Spleen (tissue), 7 donors: ENCODE results near the gene EFCAB13.

Experiments
- CTCF ChIP-seq, 11 experiments: fragments of 200-600 bp in 7 of 11; fragments of 450-650 bp in 4 of 11; sonication (generic) in 4 of 11; IDR thresholded peaks in 8 of 11; conservative IDR thresholded peaks in 3 of 11; 1 replicate in 7 of 11; 2 replicates in 4 of 11; pipeline versions ENCODE4 v1.4.0 to v1.8.0; 2016 to 2021; ENCODE audit warnings: antibody characterized with exemption in 11 of 11, inconsistent platforms in 4 of 11, mild to moderate bottlenecking in 1 of 11
- POLR2A ChIP-seq, 3 donors: fragments of 450-650 bp; IDR thresholded peaks; one replicate each; pipeline ENCODE4 v1.5.1; 2017; ENCODE audit warnings: antibody characterized with exemption in 3 of 3, mild to moderate bottlenecking in 1 of 3
- donor health status: DM: no; HTN: no; CAD: no; lungs with moderate emphysema.
- donor health status: DM: no; HTN: no; CAD: no.
- donor health status: DM: no; HTN: no; CAD: no.

- TF ChIP-seq CTCF (IDR thresholded peaks at IDR 0.05 in 8 of 11, conservative IDR thresholded peaks at IDR 0.05 in 3 of 11) (no peak), POLR2A (IDR thresholded peaks at IDR 0.05) (no peak)
Measured at GRCh38 chr17:47413872-47414271, 90.1 kb downstream of the EFCAB13 start.
